Measurements from ENCODE around the gene TSKS. TPM values are rescaled to one million over a fixed set of nuclear protein-coding genes. Genes with fewer than 3 reads are reported as not detected.

The TSKS gene
- total and polyA plus RNA-seq, 11 donors: 0.23 to 0.77 (median 0.40) TPM; not detected in 3

DNA sequence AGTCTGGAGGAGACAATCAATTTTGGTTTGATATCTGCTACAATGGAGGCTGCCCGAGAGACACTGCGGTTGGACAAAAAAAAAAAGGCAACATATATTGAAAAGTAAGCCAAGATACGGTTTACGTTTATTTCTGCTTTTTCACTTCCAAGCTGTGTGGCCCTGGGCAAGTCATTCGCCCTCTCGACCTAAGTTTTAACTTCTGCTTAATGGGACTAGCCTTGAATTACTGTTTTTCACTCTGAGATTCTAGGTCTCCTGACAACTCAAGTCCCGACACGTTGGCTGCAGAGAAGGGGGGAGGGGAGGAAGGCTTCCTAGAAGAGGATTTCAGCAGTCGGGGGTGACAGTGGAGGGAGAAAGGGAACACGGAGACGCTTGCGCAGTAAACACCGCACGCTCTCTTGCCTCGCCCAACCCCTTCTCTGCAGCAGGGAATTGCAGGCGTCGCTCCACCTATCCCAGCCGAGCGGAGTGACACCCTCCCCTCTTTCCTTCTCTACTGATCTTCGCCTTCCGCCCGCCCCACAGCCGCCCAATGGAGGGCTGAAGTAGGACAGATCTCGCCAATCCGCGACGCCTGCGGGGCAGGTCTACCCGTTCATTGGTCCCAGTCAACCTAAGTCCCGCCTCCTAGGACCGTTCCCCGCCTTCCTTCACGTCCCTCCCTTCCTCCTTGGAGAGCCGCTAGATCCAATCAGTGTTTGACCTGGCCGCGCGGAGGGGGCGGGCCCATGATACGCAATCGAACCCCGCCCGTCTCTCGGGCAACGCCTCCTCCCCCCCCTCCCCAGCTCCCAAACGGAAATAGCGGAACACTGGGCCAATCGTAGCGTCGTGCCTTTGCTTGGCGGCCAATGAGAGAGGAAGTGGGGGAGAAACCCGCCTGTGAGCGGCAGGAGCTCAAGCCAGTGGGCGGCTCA is 3.2 kb upstream of the TSKS start:
- WGBS, 4 donors: 1 to 3% (median 1%) methylated on average over 46 to 53 of the region's 53 CpGs
- TF ChIP-seq, protein P1, sequence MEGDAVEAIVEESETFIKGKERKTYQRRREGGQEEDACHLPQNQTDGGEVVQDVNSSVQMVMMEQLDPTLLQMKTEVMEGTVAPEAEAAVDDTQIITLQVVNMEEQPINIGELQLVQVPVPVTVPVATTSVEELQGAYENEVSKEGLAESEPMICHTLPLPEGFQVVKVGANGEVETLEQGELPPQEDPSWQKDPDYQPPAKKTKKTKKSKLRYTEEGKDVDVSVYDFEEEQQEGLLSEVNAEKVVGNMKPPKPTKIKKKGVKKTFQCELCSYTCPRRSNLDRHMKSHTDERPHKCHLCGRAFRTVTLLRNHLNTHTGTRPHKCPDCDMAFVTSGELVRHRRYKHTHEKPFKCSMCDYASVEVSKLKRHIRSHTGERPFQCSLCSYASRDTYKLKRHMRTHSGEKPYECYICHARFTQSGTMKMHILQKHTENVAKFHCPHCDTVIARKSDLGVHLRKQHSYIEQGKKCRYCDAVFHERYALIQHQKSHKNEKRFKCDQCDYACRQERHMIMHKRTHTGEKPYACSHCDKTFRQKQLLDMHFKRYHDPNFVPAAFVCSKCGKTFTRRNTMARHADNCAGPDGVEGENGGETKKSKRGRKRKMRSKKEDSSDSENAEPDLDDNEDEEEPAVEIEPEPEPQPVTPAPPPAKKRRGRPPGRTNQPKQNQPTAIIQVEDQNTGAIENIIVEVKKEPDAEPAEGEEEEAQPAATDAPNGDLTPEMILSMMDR (IDR thresholded peaks at IDR 0.05): peak in 2 of 12 donors; percentile 14 to 18
- TF ChIP-seq POLR2A (IDR thresholded peaks at IDR 0.05): peak in 1 of 2 donors; percentile 92

DNA sequence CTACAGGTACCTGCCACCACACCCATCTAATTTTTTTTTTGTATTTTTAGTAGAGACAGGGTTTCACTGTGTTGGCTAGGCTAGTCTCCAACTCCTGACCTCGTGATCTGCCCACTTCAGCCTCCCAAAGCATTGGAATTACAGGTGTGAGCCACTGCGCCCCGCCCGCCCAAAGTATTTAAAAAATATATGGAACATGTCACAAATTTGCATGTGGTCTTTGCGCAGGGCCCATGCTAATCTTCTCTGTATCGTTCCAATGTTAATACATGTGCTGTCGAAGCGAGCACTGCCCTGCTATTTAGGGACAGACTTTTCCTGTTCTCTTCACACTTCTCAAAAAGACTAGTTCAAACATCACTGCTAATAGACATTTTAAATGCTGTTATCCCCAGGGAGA is 1.2 kb upstream of the TSKS start:
- Histone ChIP-seq H3K4me1 (peaks cover 0 to 38% (median 25%) of the 10 kb centered on the region in 12 donors), H3K9me3 (no peaks in the 10 kb centered on the region), H3K27ac (peak overlapping the region in 2 of 12 donors; percentile 95 to 99), H3K36me3 (no peaks in the 10 kb centered on the region), H3K27me3 (no peaks in the 10 kb centered on the region), H3K4me3 (no peak overlapping the region)
- no peak for DNase-seq
- no peak for ATAC-seq
- 90 to 95% (median 94%) methylated on average over 8 of the region's 8 CpGs for WGBS, 4 donors
- TF ChIP-seq, protein P1 (IDR thresholded peaks at IDR 0.05): no peak
- no peak for TF ChIP-seq POLR2A (IDR thresholded peaks at IDR 0.05)
- intact Hi-C loops (cut with DNase I): loop anchor here in 1 of 10 donors (5.0 kb wide), 2 partner anchors 47 to 72 kb away; partner anchors contain the start of gene CPT1C

More for the DNA sequence above, 3.2 kb upstream of the TSKS start:
- H3K27ac ChIP-seq: peak overlapping the region; percentile 90 to 99 (median 94)
- no peaks in the 10 kb centered on the region for H3K9me3 ChIP-seq
- peaks cover 0 to 12% (median 0%) of the 10 kb centered on the region in 9 donors for H3K36me3 ChIP-seq
- peak; percentile 90 to 96 (median 95) for ATAC-seq
- H3K4me1 ChIP-seq: peaks cover 0 to 39% (median 29%) of the 10 kb centered on the region in 12 donors
- intact Hi-C loops (cut with DNase I): loop anchor here in 7 of 10 donors (1.0 to 5.0 kb wide), 12 partner anchors 36 to 111 kb away; partner anchors contain the start of genes AKT1S1 (in 3 of the 7), TBC1D17 (in 3 of the 7), FUZ (in 2 of the 7) and PNKP (in 2 of the 7)
- no peaks in the 10 kb centered on the region for H3K27me3 ChIP-seq
- peak overlapping the region in 11 of 12 donors; percentile 46 to 97 (median 84) for H3K4me3 ChIP-seq
- peak; percentile 99 to 100 (median 100) for DNase-seq

DNA sequence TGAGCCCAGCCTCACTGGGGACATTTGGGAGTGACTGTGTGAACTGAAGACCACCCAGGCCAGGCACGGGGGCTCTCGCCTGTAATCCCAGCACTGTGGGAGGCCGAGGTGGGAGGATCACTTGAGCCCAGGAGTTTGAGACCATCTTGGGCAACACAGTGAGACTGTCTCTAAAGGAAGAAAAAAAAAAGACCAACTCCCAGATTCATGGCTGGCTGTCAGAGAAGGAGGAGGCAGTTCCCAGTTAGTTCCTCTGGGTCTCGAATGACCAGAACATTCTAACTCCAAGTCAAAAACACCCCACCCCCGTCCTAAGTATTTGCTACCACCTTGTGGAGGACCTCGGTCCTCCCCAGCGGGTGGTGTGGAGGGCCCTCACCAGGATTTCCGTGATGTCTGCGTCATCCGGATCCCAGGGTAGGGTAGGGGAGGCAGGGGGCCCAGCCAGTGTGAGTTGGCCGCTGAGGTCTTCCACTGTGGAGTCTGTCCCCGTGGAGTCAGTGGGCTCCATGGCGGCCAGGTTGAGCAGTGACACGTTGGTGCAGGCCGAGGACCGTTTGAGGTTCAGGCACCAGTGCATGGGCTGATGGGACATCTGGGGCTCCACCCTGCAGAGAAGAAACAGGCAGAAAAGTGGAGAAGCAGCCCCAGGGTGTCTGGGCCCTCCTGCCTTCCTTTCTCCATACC is 1.3 kb downstream of the TSKS start:
- H3K36me3 ChIP-seq: no peaks in the 10 kb centered on the region
- peak overlapping the region; percentile 11 to 88 (median 70) for H3K27ac ChIP-seq
- H3K4me3 ChIP-seq: peak overlapping the region in 2 of 12 donors; percentile 14
- peaks cover 0 to 17% (median 9%) of the 10 kb centered on the region in 12 donors for H3K4me1 ChIP-seq
- DNase-seq (peak in 4 of 5 donors; percentile 37 to 56 (median 48)), ATAC-seq (no peak)
- 49 to 54% (median 51%) methylated on average over 16 of the region's 16 CpGs for WGBS, 4 donors
- H3K9me3 ChIP-seq: no peaks in the 10 kb centered on the region
- intact Hi-C loops (cut with DNase I): loop anchor here in 1 of 10 donors (5.0 kb wide), 2 partner anchors 44 to 69 kb away; partner anchors contain the start of gene CPT1C
- no peaks in the 10 kb centered on the region for H3K27me3 ChIP-seq
- TF ChIP-seq, protein P1 (IDR thresholded peaks at IDR 0.05): peak in 10 of 12 donors; percentile 9 to 53 (median 28)
- no peak for TF ChIP-seq POLR2A (IDR thresholded peaks at IDR 0.05)
